GM21515 (cell line): ENCODE data around the gene OR4M1.
"Not testable (repeated sequence)": the region's sequence is repeated elsewhere in the genome, so short reads cannot be mapped to it uniquely, and the experiment has no call there.

Experiments
- ATAC-seq: cut with Tn5 transposase; IDR thresholded peaks from one replicate; pipeline ENCODE4 v1.9.1; 2021; ENCODE audit not compliant: unreplicated experiment

The OR4M1 gene

DNA sequence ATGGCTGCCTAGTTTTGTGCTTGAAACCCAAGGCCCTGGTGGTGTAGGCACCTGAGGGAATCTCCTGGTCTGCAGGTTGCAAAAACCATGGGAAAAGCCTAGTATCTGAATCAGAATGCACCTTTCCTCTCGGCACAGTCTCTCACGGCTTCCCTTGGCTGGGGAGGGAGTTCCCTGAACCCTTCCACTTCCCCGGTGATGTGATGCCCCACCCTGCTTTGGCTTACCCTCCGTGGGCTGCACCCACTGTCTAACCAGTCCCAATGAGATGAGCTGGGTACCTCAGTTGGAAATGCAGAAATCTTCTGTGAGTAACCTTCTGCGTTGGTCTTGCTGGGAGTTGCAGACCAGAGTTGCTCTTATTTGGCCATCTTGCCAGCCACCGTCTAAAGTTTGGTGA lies 47.7 kb downstream of the OR4M1 start:
- not testable (repeated sequence) for ATAC-seq

DNA sequence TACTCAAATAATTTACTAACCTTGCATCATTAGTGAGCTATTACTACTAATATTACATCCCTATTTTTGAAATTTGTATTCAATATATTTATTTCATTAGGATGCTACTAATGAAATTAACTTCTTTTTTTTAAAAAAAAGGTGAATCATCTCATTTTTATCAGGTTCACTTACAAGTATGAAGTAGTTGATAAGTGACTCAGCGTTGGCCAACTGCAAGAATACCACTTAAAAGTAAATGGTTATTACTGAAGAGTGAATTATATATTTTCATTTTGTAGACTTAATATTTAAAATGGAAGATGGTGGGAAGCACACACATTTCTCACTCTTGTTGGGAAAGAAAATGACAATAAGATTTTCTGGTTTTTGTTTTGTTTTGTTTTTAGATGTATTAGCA lies 49.9 kb downstream of the OR4M1 start:
- no peak for ATAC-seq

DNA sequence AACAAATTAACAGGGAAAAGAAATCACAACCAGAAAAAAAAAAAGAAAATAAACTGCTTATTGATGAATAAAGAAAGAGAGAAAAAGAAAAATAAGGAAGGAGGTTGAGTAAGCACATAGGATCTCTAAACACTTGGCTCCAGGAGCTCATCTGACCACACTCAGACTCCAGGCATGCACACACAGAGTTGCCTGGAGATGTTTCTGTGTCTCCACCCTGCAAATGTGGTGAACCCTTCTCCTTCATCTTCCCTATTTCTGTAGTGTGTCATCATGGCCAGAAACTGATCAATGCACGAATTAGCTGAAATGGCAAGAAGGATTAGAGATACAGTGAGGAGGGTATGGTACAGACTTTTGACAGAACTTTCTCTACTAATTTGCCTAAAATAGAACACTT lies 50.5 kb downstream of the OR4M1 start:
- ATAC-seq, result no peak

DNA sequence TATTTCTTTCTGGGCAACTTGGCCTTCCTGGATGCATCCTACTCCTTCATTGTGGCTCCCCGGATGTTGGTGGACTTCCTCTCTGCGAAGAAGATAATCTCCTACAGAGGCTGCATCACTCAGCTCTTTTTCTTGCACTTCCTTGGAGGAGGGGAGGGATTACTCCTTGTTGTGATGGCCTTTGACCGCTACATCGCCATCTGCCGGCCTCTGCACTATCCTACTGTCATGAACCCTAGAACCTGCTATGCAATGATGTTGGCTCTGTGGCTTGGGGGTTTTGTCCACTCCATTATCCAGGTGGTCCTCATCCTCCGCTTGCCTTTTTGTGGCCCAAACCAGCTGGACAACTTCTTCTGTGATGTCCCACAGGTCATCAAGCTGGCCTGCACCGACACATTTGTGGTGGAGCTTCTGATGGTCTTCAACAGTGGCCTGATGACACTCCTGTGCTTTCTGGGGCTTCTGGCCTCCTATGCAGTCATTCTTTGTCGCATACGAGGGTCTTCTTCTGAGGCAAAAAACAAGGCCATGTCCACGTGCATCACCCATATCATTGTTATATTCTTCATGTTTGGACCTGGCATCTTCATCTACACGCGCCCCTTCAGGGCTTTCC lies 54.4 kb downstream of the OR4M1 start:
- ATAC-seq, result not testable (repeated sequence)

DNA sequence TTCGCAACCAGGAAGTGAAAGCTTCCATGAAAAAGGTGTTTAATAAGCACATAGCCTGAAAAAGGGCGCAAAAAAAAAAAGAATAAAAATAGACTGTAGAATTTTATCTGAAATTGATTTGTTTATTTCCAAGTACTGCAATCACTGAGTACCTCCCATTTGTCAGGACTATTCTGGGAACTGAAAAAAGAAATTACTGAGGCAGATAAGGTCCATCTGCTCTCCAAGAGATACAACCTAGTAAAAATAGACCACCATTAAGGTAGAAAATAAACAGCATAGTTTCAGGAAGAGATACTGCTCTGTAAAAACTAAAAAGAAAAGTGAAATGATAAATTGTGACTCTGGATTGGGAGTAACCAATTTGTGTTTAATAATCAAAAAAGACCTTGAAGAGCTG lies 55.0 kb downstream of the OR4M1 start:
- no peak for ATAC-seq
